Fibroblast of the conjunctiva (primary cell): ENCODE results near the gene PNLIP.

Source experiments
- DNase-seq: peaks from one replicate; pipeline ENCODE4 v3.0.0-alpha.2; 2010; ENCODE audit warnings: low read depth

The PNLIP gene

DNA sequence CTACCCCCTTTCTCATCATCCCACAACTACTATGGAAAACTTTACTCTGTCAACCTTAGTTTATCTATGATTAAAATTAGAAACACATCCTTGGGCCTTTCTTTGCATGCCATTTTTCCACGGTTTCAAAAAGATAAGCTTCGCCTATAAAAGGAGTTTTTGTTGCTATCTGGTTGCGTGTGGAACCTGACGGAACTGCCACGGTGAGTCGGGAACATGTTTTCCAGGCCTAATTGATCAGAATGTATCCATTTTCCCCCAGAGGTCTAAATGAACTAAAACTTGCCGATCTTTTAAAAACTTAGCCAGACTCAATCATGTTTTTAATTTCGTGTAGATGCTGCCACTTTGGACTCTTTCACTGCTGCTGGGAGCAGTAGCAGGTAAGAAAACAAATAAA lies at the start of gene PNLIP:
PNLIP (plus strand) TSS at position 176 of the 400 bp plus-strand sequence; CDS start at position 338, 162 bp downstream.
- DNase-seq: no peak

GRCh38 chr10:116504786-116505185 lies 40.9 kb upstream of the PNLIP start:
- no peak for DNase-seq

DNA sequence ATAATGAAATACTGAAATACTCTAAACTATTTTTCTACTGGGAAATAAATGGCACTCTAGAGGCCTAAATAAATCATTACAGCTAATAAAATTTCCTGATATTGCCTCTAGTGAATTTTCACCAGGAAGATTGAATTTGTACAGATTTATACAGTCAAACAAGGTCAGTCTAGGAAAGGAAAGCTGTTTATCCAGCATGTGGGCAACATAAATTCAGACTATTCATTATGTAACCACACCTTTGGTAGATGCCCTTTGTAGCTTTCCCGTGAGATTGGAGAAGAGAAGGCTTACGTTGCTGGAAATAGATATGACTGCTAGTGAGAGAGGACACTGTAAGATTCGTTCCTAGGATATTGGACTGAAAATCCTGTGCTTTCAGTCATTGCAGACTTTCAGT lies 35.2 kb upstream of the PNLIP start:
- no peak for DNase-seq

- no peak for DNase-seq
These were observed 34.4 kb upstream of the PNLIP start for GRCh38 chr10:116511365-116511764.

DNA sequence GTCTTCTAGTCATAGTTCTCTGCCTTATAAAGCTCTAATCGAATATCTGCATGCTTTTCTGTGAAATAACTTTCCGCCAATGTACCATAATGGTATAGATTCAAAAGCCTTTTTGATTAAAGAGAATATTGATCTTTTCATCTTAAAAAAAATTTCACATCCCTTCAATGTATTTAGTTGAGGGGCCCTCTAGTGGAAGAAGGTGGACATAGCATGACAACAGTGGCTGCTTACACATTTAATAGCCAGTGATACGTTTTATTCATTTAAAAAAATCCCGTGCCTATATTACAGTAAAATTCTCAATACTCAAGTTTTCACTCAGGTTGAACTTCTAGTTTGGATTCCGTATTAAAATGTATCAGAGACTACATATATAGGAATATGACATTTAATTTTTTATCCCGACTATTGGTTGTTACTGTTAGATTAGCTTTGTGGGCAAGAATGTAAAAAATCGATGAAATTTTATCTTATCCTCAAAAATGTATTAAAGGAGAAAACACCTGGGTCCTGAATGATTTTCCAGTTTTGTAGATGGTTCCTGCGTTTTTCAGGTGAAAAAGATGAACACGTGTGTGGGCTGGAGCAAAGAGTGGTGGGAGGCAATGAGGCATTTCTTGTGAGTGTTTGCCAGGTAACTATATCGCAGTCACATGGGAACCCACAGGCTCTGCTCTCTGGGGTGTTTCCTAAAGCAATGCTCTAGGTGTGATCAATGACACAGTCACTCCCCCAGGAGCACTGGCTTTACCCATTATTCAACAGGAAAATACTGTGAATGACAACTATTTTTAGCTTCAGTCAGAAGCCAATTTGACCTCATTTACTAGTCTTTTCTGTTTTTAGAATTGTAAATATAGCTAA lies 24.1 kb upstream of the PNLIP start:
- peak; percentile 4 for DNase-seq

GRCh38 chr10:116522803-116523381 lies 22.8 kb upstream of the PNLIP start:
- DNase-seq: no peak

GRCh38 chr10:116524736-116525135 lies 21.0 kb upstream of the PNLIP start:
- DNase-seq: no peak

GRCh38 chr10:116526219-116526618 lies 19.5 kb upstream of the PNLIP start:
- DNase-seq: no peak

- DNase-seq: no peak
These were observed 8.9 kb upstream of the PNLIP start for GRCh38 chr10:116536810-116537209.

- no peak for DNase-seq
These were observed 7.3 kb upstream of the PNLIP start for GRCh38 chr10:116538456-116538855.

- no peak for DNase-seq
These were observed 6.7 kb upstream of the PNLIP start for GRCh38 chr10:116538992-116539391.

- no peak for DNase-seq
These were observed 4.9 kb upstream of the PNLIP start for GRCh38 chr10:116540814-116541213.

DNA sequence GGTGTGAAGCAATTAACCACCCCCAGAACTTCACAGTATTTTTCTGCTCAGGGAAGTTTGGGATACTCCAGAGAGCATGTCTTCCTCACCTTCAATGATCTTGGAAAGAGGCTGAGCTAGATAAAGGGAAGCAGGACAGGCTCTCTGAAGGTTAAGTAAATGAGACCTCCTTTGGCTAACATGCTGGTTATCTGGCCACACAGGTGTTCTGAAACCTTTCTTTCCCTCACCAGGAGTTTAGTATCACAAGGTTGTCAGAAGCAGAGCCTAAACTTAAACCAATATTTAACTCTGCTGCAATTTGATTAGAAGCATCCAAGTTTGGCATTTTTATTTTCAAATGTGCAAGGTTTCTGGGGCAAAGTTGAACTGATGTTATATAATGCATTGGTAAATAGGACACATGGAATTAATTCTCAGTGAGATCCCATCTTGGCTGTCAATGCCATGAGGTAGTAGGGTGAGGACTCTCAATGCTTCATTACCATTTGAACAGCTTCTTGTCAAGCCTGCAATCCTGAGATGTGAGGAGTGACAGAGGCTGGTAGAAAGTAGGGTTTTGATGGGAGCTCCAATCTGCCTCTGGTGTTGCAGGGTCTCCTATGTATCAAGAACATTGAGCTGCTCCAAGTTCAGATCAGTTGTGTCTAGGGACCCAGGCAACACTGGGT lies 3.6 kb upstream of the PNLIP start:
- no peak for DNase-seq

GRCh38 chr10:116545122-116545521 lies 609 bp upstream of the PNLIP start:
- no peak for DNase-seq

DNA sequence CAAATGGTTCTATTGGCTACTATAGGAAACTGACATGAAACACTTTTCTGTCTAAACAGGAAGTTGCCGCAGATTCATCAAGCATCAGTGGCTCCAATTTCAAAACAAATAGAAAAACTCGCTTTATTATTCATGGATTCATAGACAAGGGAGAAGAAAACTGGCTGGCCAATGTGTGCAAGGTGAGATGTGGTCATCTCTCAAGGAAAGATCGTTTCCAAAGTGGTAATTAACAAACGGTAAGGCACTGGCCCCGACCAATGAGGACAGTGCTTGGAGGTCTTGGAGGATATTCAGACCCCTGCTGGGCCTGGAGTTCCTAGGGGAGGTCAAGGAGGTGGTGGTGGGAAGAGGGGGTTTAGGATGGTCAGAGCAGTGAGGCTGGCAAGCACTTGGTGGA lies 2.6 kb downstream of the PNLIP start:
- DNase-seq: no peak

DNA sequence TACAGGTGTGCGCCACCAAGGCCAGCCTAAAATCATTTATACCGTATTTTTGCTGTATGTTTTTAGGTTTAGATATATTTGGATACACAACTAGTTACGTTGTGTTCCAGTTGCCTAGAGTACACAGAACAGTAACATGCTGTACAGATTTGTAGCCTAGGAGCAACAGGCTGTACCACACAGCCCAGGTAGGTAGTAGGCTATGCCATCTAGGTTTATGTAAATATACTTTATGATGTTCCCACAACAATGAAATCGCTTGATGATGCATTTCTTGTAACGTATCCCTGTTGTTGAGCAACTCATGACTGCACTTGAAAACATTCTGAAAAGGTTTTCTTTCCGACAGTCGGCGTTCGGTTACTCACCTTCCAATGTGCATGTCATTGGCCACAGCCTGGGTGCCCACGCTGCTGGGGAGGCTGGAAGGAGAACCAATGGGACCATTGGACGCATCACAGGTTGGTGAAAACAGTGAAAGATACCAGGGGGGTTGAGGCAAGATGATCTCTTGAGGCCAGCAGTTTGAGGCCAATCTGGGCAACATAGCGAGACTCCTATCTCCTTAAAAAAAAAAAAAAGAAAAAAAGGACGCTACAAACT lies 7.7 kb downstream of the PNLIP start:
- no peak for DNase-seq

DNA sequence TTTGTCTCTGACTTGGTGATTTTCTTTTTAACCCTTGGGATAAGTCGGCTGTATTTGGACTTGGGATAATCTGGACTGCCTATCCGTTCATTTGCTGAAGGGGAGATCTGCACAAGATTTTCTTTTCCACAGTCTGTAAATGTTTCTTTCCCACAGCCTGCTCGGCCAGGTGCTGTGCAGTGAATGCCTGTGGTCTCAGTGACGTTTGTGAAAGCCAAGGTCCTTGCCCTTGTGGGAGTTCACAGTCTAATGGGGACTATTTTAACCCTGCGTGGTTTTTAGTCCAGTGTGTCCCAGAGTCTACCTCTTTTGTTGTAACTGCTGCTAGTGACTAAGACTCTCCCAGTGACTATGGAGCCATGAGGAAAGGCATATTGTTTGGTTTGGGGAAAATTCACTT lies 8.9 kb downstream of the PNLIP start:
- DNase-seq: no peak

DNA sequence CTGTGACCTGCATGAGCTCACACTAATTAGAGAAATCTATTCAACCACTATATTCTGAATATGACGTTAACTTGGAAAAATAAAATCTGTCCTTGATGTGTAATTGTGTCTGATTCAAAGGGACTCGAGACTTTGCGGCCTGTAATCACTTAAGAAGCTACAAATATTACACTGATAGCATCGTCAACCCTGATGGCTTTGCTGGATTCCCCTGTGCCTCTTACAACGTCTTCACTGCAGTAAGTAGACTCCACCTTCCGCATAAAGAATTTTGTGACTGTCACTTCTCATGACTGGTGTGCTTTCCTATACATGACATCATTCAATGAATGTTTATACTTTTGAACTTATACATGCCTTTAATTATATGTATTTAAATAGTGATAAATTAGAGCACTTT lies 10.1 kb downstream of the PNLIP start:
- DNase-seq: no peak

DNA sequence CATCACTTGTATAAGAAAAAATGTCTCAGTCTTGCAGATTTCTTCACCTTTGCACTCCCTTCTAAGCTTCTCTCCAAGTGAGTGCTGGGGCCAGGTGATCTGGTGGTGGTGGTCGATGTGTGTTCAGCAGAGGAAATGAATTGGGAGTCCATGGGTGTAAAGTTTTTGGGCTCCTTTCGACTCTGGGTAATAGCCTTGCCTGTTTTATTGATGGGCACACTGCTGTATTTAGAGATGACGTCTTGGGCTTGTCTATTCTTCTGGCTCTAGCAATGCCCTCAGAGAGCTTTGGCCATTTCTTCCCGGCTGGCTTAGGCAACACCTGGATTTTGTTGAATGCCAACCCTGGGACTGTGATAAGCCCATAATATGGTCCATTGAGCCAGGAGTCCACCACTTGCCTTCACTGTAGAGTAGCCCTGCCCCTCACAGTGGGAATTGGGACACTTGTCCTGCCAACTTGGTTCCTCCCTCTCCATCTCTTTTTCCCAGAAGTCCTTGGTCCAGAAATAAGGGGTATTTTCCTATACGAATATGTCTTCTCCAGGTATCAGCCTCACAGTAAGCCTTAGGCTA lies 11.7 kb downstream of the PNLIP start:
- DNase-seq: no peak

DNA sequence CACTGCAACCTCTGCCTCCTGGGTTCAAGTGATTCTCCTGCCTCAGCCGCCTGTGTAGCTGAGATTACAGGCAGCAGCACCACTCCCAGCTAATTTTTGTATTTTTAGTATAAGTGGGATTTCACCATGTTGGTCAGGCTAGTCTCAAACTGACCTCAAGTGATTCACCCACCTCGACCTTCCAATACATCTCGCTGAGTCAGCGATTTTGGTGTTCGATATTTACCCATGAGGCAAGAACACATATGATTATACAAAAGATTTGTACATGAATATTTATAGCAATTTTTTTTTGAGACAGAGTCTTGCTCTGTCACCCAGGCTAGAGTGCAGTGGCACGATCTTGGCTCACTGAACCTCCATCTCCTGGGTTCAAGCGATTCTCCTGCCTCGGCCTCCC lies 19.8 kb downstream of the PNLIP start:
- DNase-seq: no peak

DNA sequence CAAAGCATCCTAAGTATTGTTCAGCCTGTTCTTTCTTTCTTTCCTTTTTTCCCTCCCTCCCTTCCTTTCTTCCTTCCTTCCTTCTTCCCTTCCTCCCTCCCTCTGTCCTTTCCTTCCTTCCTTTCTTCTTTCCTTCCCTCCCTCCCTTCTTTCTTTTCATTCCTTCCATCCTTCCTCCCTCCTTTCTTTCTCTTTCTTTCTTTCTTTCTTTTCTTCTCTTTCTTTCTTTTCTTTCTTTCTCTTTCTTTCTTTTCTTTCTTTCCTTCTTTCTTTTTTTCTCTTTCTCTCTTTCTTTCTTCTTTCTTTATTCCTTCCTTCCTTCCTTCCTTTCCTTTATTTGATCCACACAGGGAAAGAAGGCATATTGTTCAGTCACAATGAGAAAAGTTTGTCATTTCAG lies 21.2 kb downstream of the PNLIP start:
- no peak for DNase-seq

DNA sequence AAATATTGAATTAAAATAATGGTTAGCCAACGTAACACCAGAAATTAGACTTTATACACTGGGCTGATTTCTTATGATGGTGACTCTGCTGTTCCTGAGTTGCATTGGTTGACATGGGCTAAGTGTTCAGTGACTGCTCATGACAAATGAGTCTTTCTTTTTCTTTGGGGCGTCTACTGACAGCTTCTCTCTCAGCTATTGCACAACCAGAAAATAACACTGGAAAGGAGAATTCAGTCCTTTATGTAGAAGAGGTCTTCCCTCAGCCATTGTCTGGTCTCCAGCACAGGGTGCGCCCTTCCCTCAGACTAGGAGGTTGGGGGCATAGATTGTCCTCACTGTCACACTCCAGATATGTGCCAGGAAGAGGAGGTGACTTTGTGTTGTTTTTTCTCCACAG lies 21.6 kb downstream of the PNLIP start:
- DNase-seq: no peak
